Fibroblast of pulmonary artery (primary cell): ENCODE data around the gene RNF187.

Experiments used
- DNase-seq: peaks from one replicate; pipeline ENCODE4 v3.0.0-alpha.2; 2010; ENCODE audit warnings: low read depth
- H3K4me3 ChIP-seq: replicated peaks from 2 replicates; pipeline ENCODE4 v1.5.1; 2011; ENCODE audit warnings: low read depth, mild to moderate bottlenecking, control low read depth, low read length, moderate library complexity
- TF ChIP-seq, protein P1 (sequence below): IDR thresholded peaks from 2 replicates; pipeline ENCODE4 v1.5.1; 2011; ENCODE audit warnings: mild to moderate bottlenecking, control low read depth, low read length, inconsistent platforms; ENCODE audit errors: missing control alignments

Gene RNF187

DNA sequence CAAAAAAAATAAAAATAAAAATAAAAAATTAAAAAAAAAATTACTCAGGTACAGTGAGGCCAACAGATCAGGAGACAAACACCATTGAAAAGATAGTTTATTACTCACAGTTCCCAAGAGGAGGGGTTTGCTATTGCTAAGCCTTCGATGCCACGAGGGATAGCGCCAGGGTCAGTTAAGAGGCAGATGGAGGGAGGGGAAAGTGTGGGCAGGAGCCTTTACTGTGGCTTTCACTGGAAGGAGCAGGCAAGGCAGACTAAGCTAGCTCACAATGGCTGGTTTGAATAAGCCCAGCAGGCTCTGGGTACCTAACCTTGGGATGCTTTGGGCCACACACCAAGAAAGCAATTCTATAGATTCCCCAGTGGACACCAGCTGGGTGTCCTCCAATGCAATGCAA lies 12.7 kb upstream of the RNF187 start:
- no peak overlapping the region for H3K4me3 ChIP-seq
- no peak for DNase-seq
- TF ChIP-seq, protein P1, sequence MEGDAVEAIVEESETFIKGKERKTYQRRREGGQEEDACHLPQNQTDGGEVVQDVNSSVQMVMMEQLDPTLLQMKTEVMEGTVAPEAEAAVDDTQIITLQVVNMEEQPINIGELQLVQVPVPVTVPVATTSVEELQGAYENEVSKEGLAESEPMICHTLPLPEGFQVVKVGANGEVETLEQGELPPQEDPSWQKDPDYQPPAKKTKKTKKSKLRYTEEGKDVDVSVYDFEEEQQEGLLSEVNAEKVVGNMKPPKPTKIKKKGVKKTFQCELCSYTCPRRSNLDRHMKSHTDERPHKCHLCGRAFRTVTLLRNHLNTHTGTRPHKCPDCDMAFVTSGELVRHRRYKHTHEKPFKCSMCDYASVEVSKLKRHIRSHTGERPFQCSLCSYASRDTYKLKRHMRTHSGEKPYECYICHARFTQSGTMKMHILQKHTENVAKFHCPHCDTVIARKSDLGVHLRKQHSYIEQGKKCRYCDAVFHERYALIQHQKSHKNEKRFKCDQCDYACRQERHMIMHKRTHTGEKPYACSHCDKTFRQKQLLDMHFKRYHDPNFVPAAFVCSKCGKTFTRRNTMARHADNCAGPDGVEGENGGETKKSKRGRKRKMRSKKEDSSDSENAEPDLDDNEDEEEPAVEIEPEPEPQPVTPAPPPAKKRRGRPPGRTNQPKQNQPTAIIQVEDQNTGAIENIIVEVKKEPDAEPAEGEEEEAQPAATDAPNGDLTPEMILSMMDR, result no peak

DNA sequence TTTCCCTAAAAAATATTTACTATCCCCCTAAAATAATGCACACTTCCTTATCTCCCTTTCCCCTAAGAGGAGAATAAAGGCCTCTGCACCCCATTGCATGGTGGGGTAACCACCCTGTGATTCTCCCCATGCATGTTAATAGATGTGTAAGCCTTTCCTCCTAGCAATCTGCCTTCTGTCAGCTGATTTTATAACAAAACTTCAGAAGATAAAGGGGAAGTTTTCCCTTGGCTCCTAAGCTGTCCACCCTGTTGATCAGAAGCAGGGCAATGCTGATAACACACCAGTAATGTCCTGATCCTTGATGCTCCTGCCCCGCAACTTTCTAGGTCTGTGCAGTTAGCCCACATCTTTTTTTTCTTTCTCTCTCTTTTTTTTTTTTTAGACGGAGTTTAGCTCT lies 11.4 kb upstream of the RNF187 start:
- H3K4me3 ChIP-seq, result no peak overlapping the region
- DNase-seq, result no peak
- TF ChIP-seq, protein P1, result no peak

DNA sequence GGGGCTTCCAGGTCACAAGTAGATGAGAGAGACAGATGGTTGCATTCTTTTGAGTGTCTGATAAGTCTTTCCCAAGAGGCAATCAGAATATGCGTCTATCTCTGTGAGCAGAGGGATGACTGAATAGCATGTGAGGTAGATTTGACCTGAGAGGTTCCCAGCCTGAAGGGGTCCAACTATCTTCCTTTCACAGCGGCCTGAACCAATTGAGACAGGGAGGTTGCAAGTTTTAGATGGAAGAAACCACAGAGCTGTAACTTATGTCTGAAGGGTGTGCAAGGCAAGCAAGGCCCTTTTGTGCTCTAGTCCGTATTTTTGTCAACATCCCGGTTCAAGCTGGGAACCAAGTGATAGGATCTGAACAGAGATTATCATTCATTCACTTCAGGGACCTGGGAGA lies 9.9 kb upstream of the RNF187 start:
- no peak for DNase-seq
- TF ChIP-seq, protein P1, result no peak
- no peak overlapping the region for H3K4me3 ChIP-seq

DNA sequence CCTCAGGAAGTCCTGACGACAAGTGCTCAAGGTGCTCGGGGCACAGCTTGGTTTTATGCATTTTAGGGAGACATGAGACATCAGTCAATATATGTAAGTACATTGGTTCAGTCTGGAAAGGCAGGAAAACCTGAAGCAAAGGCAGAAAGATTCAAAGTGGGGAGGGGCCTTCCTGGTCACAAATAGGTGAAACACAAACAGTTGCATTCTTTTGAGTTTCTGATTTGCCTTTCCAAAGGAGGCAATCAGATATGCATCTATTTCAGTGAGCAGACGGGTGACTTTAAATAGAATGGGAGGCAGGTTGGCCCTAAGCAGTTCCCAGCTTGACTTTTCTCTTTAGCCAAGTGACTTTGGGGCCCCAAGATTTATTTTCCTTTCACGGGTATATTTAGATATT lies 8.9 kb upstream of the RNF187 start:
- DNase-seq, result no peak
- TF ChIP-seq, protein P1, result no peak
- H3K4me3 ChIP-seq, result no peak overlapping the region

DNA sequence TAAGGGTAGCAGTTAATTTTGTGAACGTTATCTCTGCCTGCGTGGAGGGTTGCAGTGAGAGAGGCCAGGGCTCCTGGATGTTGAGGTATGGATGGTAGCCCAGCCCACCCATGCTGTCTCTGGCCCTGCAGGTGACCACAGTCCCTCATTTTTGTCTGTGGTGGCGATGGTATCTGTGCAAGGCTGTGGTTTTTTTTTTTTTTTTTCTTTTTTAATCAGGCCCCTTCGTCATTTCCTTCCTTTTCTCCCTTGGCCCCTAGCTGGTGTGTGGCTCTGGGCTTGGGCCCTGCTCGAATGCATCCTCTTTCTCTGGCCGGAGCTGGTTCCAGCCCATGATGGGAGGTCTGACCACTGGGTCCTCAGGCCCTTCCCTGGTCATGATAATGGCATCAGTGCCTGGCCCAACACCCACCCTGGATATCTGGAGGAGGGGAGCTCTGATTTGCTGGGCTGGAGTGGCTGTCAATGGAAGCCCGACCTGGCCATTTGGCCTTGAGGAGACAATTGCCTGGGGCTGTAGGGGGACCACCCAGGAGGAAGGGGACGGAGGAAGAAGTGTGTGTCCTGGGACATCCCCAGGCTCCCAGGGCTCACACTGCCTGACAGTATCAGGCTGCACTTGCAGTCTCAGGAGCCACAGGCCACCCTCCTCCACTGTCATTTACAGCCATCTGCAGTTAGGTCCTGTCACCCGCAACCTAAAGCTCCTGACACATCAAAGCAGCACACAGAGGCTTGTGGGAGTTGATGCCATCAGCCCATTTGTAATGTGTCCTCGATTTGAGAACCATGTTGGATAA lies 8.1 kb upstream of the RNF187 start:
- TF ChIP-seq, protein P1, result no peak
- H3K4me3 ChIP-seq, result no peak overlapping the region
- no peak for DNase-seq

DNA sequence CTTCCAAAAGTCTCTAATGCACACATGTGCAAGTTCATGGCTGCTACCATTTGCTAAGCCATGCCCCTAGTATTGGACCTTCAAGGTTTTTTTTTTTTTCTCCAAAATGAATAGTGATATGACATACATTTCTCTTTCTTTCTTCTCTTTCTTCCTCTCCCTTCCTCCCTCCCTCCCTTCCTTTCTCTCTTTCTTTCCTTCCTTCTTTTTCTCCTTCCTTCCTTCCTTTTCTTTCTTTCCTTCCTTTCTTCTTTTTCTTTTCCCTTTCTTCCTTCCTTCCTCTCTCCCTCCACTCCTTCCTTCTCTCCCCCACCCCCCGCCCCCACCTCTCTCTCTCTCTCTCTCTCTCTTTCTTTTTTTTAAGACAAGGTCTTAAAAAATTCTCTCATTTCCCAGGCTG lies 3.4 kb upstream of the RNF187 start:
- TF ChIP-seq, protein P1, result no peak
- no peak for DNase-seq
- H3K4me3 ChIP-seq, result no peak overlapping the region
